Immature natural killer cell (primary cell): ENCODE measurements around the gene FAM210B. TPM values are rescaled to one million over a fixed set of nuclear protein-coding genes. Genes with fewer than 3 reads are reported as not detected.
A peak's percentile ranks its signal among the peaks of the same experiment; 100 is the strongest.

Experiments used
- DNase-seq, 3 donors: peaks; one replicate each; pipeline ENCODE4 v3.0.0; 2022; ENCODE audit warnings: mixed read lengths in 1 of 3
- H3K27ac Mint-ChIP-seq, 6 donors: one replicate each; pipeline ENCODE4 v1.8.0; 2020; ENCODE audit warnings: mixed read lengths in 6 of 6, mild to moderate bottlenecking in 5 of 6, inconsistent platforms in 4 of 6, moderate library complexity in 3 of 6
- H3K27me3 Mint-ChIP-seq, 3 donors: one replicate each; pipeline ENCODE4 v1.8.0; 2020 to 2021; ENCODE audit warnings: low read depth in 3 of 3, mild to moderate bottlenecking in 3 of 3, mixed read lengths in 3 of 3, moderate library complexity in 3 of 3, inconsistent platforms in 1 of 3
- H3K36me3 Mint-ChIP-seq, 3 donors: one replicate each; pipeline ENCODE4 v1.8.0; 2020; ENCODE audit warnings: mixed read lengths in 3 of 3, inconsistent platforms in 2 of 3, mild to moderate bottlenecking in 2 of 3
- H3K4me1 Mint-ChIP-seq, 2 donors: one replicate each; pipeline ENCODE4 v1.8.0; 2020; ENCODE audit warnings: inconsistent platforms in 2 of 2, mild to moderate bottlenecking in 2 of 2, mixed read lengths in 2 of 2, moderate library complexity in 1 of 2
- H3K4me3 Mint-ChIP-seq, 5 donors: one replicate each; pipeline ENCODE4 v1.8.0; 2020; ENCODE audit warnings: mild to moderate bottlenecking in 5 of 5, mixed read lengths in 5 of 5, inconsistent platforms in 3 of 5, moderate library complexity in 3 of 5
- H3K9me3 Mint-ChIP-seq, 6 donors: one replicate each; pipeline ENCODE4 v1.8.0; 2020; ENCODE audit warnings: mild to moderate bottlenecking in 6 of 6, mixed read lengths in 6 of 6, inconsistent platforms in 4 of 6, moderate library complexity in 3 of 6
- polyA plus RNA-seq, 3 donors: library from polyadenylated mRNA; unstranded; fragments of 300-500 nt; fragmentation: Illumina TruSeq; gene quantifications; one replicate each; pipeline ENCODE4 v1.2.3, GENCODE V29; 2021

Gene FAM210B
- polyA plus RNA-seq, 3 donors from 2014 or later, result 15.2 to 29.7 (median 15.8) TPM

- Mint-ChIP-seq H3K9me3 (no peaks in the 10 kb centered on the region), H3K4me3 (no peak overlapping the region), H3K36me3 (no peaks in the 10 kb centered on the region), H3K27ac (no peak overlapping the region), H3K27me3 (peaks cover 4 to 16% (median 14%) of the 10 kb centered on the region in 3 donors), H3K4me1 (no peaks in the 10 kb centered on the region)
- no peak for DNase-seq
Measured at GRCh38 chr20:56348746-56349145, 10.0 kb upstream of the FAM210B start.

GRCh38 chr20:56350842-56351241, 7.9 kb upstream of the FAM210B start:
- Mint-ChIP-seq H3K4me3 (no peak overlapping the region), H3K27me3 (peaks cover 4 to 13% (median 13%) of the 10 kb centered on the region in 3 donors), H3K9me3 (no peaks in the 10 kb centered on the region), H3K36me3 (no peaks in the 10 kb centered on the region), H3K27ac (no peak overlapping the region), H3K4me1 (no peaks in the 10 kb centered on the region)
- DNase-seq, result no peak

GRCh38 chr20:56352345-56353055, 6.3 kb upstream of the FAM210B start:
- Mint-ChIP-seq H3K9me3 (no peaks in the 10 kb centered on the region), H3K36me3 (no peaks in the 10 kb centered on the region), H3K4me1 (no peaks in the 10 kb centered on the region), H3K27ac (no peak overlapping the region), H3K27me3 (peaks cover 8 to 10% (median 8%) of the 10 kb centered on the region in 3 donors), H3K4me3 (no peak overlapping the region)
- DNase-seq, result no peak

- H3K27ac Mint-ChIP-seq, result no peak overlapping the region
- DNase-seq, result no peak
- no peaks in the 10 kb centered on the region for H3K9me3 Mint-ChIP-seq
- no peak overlapping the region for H3K4me3 Mint-ChIP-seq
- H3K4me1 Mint-ChIP-seq, result peaks cover 3 to 6% of the 10 kb centered on the region in 2 donors
- no peaks in the 10 kb centered on the region for H3K36me3 Mint-ChIP-seq
- peaks cover 8 to 10% (median 8%) of the 10 kb centered on the region in 3 donors for H3K27me3 Mint-ChIP-seq
Measured at GRCh38 chr20:56353356-56353755, 5.4 kb upstream of the FAM210B start.

DNA sequence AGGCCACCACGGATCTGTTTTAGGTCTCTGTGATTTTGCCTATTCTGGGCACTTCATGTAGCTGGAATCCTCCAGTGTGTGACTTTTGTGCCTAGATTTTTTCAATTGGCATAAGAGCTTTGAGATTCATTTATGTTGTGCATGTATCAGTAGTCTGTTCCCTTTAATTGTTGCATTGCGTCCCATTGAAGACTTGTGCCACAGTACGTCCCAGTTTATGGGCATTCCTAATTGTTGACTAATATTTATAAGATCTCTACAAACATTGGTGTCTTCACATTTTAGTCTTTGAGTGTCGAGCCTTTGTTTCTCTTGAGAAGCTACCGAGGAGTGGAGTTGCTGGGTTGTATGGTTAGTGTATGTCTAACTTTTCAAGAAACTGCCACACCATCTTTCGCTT, 704 bp upstream of the FAM210B start:
- Mint-ChIP-seq H3K9me3 (no peaks in the 10 kb centered on the region), H3K4me1 (peaks cover 21 to 23% of the 10 kb centered on the region in 2 donors), H3K4me3 (peak overlapping the region; percentile 82 to 86 (median 86)), H3K27ac (peak overlapping the region in 5 of 6 donors; percentile 32 to 54 (median 47)), H3K27me3 (peaks cover 3 to 6% (median 4%) of the 10 kb centered on the region in 3 donors), H3K36me3 (no peaks in the 10 kb centered on the region)
- DNase-seq, result no peak

GRCh38 chr20:56359212-56360132, 698 bp downstream of the FAM210B start:
- Mint-ChIP-seq H3K27ac (peak overlapping the region in 5 of 6 donors; percentile 20 to 80 (median 46)), H3K9me3 (no peaks in the 10 kb centered on the region), H3K36me3 (no peaks in the 10 kb centered on the region), H3K4me3 (peak overlapping the region; percentile 85 to 90 (median 88)), H3K27me3 (peaks cover 3 to 6% (median 4%) of the 10 kb centered on the region in 3 donors), H3K4me1 (peaks cover 21 to 23% of the 10 kb centered on the region in 2 donors)
- no peak for DNase-seq

DNA sequence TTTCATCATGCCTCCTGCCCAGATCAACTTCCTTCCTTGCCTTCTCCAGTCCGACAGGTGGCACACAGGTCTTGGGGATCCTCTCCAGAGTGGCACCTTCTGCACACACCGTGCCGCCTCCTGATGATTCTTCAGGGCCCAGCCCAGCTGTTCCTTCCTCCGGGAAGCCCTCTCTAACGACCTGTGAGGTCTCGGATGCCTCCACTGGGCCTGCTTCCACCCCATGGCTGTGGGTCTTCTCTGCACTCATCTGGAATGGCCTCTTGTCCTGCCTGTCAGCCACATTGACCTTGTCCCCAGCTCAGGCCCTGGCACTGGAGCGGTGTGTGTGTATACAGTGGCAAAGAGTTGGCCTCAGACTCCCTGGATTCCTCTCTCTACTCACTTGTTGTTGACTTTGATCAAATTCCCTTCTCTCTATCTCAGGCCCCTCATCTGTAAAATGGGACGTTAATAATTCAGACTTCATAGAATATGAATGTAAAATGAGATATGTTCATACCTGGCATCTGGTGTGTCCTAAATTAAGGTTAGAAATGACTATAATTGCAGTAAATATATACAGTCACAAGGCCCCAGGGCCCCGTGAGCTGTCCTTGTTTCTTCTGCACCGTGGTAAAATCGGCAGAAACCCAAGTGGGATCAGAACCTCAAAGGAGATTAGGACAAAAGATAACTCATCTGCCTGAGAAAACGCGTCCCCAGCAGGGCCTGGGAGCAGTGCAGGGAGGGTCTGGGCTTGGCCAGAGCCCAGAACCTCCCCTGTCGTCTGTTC, 1.5 kb downstream of the FAM210B start:
- H3K9me3 Mint-ChIP-seq, result no peaks in the 10 kb centered on the region
- peaks cover 21 to 23% of the 10 kb centered on the region in 2 donors for H3K4me1 Mint-ChIP-seq
- peak overlapping the region in 3 of 6 donors; percentile 29 to 79 (median 69) for H3K27ac Mint-ChIP-seq
- H3K36me3 Mint-ChIP-seq, result no peaks in the 10 kb centered on the region
- no peak for DNase-seq
- peaks cover 0 to 6% (median 4%) of the 10 kb centered on the region in 3 donors for H3K27me3 Mint-ChIP-seq
- H3K4me3 Mint-ChIP-seq, result peak overlapping the region; percentile 85 to 90 (median 88)

DNA sequence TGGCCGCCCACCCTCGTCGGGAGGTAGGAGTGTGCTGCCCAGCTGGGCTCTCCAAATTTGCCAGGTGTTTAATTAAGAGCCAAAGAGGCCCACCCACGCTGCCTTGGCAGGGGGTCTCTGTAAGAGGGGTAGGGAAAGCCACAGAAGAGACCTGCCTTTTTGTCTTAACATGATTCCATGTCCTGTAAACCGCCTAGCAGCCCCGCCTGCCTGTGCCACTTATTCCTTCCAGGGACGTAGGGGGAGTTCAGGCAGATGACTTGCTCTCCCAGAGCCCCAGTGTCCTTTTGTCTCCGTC, 2.1 kb downstream of the FAM210B start:
- no peak for DNase-seq
- Mint-ChIP-seq H3K9me3 (no peaks in the 10 kb centered on the region), H3K4me1 (peaks cover 21 to 23% of the 10 kb centered on the region in 2 donors), H3K36me3 (peaks cover under 1 to 3% (median 1%) of the 10 kb centered on the region in 3 donors), H3K4me3 (peak overlapping the region in 3 of 5 donors; percentile 27 to 38 (median 36)), H3K27me3 (peaks cover 0 to 6% (median 4%) of the 10 kb centered on the region in 3 donors), H3K27ac (peak overlapping the region in 1 of 6 donors; percentile 3)

- H3K27me3 Mint-ChIP-seq, result peaks cover 0 to 6% (median 3%) of the 10 kb centered on the region in 3 donors
- no peaks in the 10 kb centered on the region for H3K9me3 Mint-ChIP-seq
- DNase-seq, result no peak
- peaks cover 21 to 23% of the 10 kb centered on the region in 2 donors for H3K4me1 Mint-ChIP-seq
- no peak overlapping the region for H3K27ac Mint-ChIP-seq
- no peak overlapping the region for H3K4me3 Mint-ChIP-seq
- H3K36me3 Mint-ChIP-seq, result peaks cover 3 to 11% (median 4%) of the 10 kb centered on the region in 3 donors
Measured at GRCh38 chr20:56361900-56362299, 3.1 kb downstream of the FAM210B start.

- peaks cover 19 to 22% of the 10 kb centered on the region in 2 donors for H3K4me1 Mint-ChIP-seq
- peaks cover 3 to 13% (median 4%) of the 10 kb centered on the region in 3 donors for H3K36me3 Mint-ChIP-seq
- no peak overlapping the region for H3K4me3 Mint-ChIP-seq
- H3K9me3 Mint-ChIP-seq, result no peaks in the 10 kb centered on the region
- H3K27me3 Mint-ChIP-seq, result peaks cover 0 to 6% (median 0%) of the 10 kb centered on the region in 3 donors
- DNase-seq, result no peak
- no peak overlapping the region for H3K27ac Mint-ChIP-seq
Measured at GRCh38 chr20:56362833-56363413, 4.1 kb downstream of the FAM210B start.

- H3K4me1 Mint-ChIP-seq, result peaks cover 16% of the 10 kb centered on the region in 2 donors
- H3K36me3 Mint-ChIP-seq, result peaks cover 3 to 13% (median 4%) of the 10 kb centered on the region in 3 donors
Measured at GRCh38 chr20:56363491-56363890, 4.7 kb downstream of the FAM210B start.

GRCh38 chr20:56368351-56369134, 9.8 kb downstream of the FAM210B start:
- Mint-ChIP-seq H3K27ac (no peak overlapping the region), H3K4me3 (no peak overlapping the region), H3K4me1 (peaks cover 2 to 6% of the 10 kb centered on the region in 2 donors), H3K9me3 (no peaks in the 10 kb centered on the region), H3K36me3 (peaks cover 4 to 30% (median 12%) of the 10 kb centered on the region in 3 donors), H3K27me3 (no peaks in the 10 kb centered on the region)
- DNase-seq, result no peak

More at GRCh38 chr20:56363491-56363890, 4.7 kb downstream of the FAM210B start:
- Mint-ChIP-seq H3K4me3 (no peak overlapping the region), H3K9me3 (no peaks in the 10 kb centered on the region), H3K27me3 (peaks cover 0 to 6% (median 0%) of the 10 kb centered on the region in 3 donors), H3K27ac (no peak overlapping the region)
- DNase-seq, result no peak
